ENCODE data around the gene TAF7.

TAF7 gene

GRCh38 chr5:141320225-141321169, at the start of gene TAF7:
TSS of gene TAF7 (minus strand) at chr5:141320784. CDS start at chr5:141320044, 740 bp downstream.
- peak; percentile 97 for DNase-seq (ENCODE audit: low read depth)
- TF ChIP-seq CTCF (conservative IDR thresholded peaks at IDR 0.05; ENCODE audit: low read depth, low read length): peak; percentile 90
- H3K4me3 ChIP-seq (ENCODE audit: low read depth, low read length): peak within 1 kb of the TSS; percentile 84

GRCh38 chr5:141366016-141366896, 45.7 kb upstream of the TAF7 start:
- no peak for TF ChIP-seq CTCF (conservative IDR thresholded peaks at IDR 0.05; ENCODE audit: low read depth, low read length)
- DNase-seq (ENCODE audit: low read depth): no peak
- H3K4me3 ChIP-seq (ENCODE audit: low read depth, low read length): no peak overlapping the region

GRCh38 chr5:141363952-141364660, 43.5 kb upstream of the TAF7 start, which contains the start of gene PCDHGA5:
TSS of gene PCDHGA5 (plus strand) at chr5:141364162. CDS start at chr5:141364331, 169 bp downstream.
- DNase-seq (ENCODE audit: low read depth): no peak
- TF ChIP-seq CTCF (conservative IDR thresholded peaks at IDR 0.05; ENCODE audit: low read depth, low read length): peak; percentile 4
- no peak within 1 kb of the TSS for H3K4me3 ChIP-seq (ENCODE audit: low read depth, low read length)

DNA sequence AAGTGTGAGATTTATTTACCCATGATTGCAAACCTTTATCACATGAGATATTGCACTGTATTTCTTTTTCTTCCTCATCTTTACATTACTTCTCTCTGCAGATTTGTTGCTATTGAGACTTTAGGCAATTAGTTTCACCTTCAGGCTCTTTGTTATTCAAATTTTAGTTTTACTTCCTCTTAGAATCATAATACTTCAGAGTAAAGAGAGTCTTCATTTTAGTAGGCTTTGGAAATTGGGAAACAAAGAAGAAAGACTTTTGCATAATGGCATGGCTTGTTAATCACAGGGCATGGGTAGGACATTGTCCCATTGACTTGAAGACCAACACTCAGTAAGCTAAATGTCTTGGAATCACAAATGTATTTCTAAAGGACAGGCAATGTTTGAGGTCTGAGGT, 42.1 kb upstream of the TAF7 start:
- no peak for DNase-seq (ENCODE audit: low read depth)

DNA sequence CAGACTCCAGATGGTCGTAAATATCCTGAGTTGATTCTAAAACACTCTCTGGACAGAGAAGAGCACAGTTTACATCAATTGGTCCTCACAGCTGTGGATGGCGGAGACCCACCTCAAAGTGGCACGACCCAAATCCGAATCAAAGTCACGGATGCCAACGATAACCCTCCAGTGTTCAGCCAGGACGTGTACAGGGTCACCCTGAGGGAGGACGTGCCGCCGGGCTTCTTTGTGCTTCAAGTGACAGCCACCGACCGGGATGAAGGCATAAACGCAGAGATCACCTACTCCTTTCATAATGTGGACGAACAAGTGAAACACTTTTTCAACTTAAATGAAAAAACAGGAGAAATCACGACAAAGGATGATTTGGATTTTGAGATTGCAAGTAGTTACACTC, 40.1 kb upstream of the TAF7 start:
- H3K4me3 ChIP-seq (ENCODE audit: low read depth, low read length): no peak overlapping the region
- TF ChIP-seq CTCF (conservative IDR thresholded peaks at IDR 0.05; ENCODE audit: low read depth, low read length): no peak
- no peak for DNase-seq (ENCODE audit: low read depth)

More for the DNA sequence above, 42.1 kb upstream of the TAF7 start:
- H3K4me3 ChIP-seq (ENCODE audit: low read depth, low read length): no peak overlapping the region
- TF ChIP-seq CTCF (conservative IDR thresholded peaks at IDR 0.05; ENCODE audit: low read depth, low read length): no peak

DNA sequence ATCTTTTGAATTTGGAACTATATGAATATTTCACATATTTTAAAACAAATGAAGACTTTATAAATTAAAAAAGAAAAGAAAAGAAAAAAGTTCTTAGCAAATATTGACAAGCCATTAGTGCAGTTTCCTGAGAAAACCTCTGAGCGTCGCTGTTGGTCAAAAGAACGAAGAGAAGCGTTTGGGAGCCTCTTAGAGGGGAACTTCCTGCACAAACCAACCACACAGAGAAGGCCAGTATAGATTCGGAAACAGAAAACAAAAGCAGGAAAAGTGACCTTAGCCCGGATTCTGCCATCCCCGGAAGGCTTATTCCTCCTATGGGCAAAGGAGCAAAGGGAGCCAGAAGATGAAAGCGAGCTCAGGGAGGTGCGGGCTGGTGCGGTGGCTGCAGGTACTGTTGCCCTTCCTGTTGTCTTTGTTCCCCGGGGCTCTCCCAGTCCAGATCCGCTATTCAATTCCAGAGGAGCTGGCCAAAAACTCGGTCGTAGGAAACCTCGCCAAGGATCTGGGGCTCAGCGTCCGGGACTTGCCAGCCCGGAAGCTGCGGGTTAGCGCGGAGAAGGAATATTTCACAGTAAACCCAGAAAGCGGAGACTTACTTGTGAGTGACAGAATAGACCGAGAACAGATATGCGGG, 39.3 kb upstream of the TAF7 start, which contains the start of gene PCDHGB2:
Gene PCDHGB2 (plus strand): TSS at position 205 of the 637 bp plus-strand sequence. CDS start 142 bp downstream, at position 347.
- peak; percentile 34 for TF ChIP-seq CTCF (conservative IDR thresholded peaks at IDR 0.05; ENCODE audit: low read depth, low read length)
- peak; percentile 40 for DNase-seq (ENCODE audit: low read depth)
- peak within 1 kb of the TSS; percentile 32 for H3K4me3 ChIP-seq (ENCODE audit: low read depth, low read length)

Measured in choroid plexus epithelial cell (primary cell).